ENCODE results near the gene TMEM39B.

DNA sequence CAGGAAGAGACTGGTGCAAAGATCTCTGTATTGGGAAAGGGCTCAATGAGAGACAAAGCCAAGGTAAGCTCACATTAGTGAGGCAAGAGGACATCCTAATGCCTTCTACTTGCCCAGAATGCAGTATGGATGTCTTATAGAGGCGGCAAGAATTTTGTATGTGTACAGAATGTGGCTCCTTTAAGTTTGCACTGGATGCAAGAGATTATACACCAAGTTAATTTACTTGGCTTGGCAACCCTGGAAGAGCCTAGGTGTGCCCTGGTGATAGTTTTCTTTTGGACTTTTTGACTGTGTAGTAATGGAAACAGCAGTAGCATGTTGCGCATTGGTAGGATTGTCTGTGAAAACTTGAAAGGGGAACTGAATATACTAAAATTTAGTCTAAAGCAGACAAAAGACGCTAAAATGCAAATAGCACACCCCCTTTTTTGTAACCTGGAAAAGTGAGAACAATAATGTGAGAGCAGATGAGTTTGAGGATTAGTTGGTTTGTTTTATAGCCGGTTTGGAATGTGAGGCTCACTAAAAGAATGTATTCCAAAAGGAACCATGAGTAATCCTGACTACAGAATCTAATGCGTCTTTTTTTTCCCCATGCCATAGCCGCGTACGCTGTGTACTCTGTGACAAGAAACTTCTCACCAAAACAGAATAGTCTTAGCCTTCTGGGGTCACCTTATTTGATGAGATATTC lies 41.0 kb upstream of the TMEM39B start:
- TF ChIP-seq, protein P1, sequence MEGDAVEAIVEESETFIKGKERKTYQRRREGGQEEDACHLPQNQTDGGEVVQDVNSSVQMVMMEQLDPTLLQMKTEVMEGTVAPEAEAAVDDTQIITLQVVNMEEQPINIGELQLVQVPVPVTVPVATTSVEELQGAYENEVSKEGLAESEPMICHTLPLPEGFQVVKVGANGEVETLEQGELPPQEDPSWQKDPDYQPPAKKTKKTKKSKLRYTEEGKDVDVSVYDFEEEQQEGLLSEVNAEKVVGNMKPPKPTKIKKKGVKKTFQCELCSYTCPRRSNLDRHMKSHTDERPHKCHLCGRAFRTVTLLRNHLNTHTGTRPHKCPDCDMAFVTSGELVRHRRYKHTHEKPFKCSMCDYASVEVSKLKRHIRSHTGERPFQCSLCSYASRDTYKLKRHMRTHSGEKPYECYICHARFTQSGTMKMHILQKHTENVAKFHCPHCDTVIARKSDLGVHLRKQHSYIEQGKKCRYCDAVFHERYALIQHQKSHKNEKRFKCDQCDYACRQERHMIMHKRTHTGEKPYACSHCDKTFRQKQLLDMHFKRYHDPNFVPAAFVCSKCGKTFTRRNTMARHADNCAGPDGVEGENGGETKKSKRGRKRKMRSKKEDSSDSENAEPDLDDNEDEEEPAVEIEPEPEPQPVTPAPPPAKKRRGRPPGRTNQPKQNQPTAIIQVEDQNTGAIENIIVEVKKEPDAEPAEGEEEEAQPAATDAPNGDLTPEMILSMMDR (IDR thresholded peaks at IDR 0.05; ENCODE audit: low read depth, low read length) = no peak
- TF ChIP-seq POLR2A (IDR thresholded peaks at IDR 0.05; ENCODE audit: extremely low read depth, insufficient read length) = no peak
- TF ChIP-seq, protein P2, sequence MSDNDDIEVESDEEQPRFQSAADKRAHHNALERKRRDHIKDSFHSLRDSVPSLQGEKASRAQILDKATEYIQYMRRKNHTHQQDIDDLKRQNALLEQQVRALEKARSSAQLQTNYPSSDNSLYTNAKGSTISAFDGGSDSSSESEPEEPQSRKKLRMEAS (IDR thresholded peaks at IDR 0.05; ENCODE audit: low read depth, low read length) = no peak
